Stimulated activated naive CD4-positive, alpha-beta T cell treated with Interleukin-2 at 50 U/mL for 16 hours (primary cell): ENCODE data around the gene SMPD3.

Source experiments
- DNase-seq: peaks from one replicate; lab custom pipeline; 2025; lab: John Stamatoyannopoulos, UW

Gene SMPD3

GRCh38 chr16:68328860-68329390, 119.4 kb downstream of the SMPD3 start:
- DNase-seq = no peak

GRCh38 chr16:68328151-68328859, 120.0 kb downstream of the SMPD3 start:
- peak; percentile 65 for DNase-seq

- no peak for DNase-seq
Measured at GRCh38 chr16:68324780-68325357, 123.4 kb downstream of the SMPD3 start.

- no peak for DNase-seq
Measured at GRCh38 chr16:68324336-68324735, 124.0 kb downstream of the SMPD3 start.

GRCh38 chr16:68319185-68319908, 129.0 kb downstream of the SMPD3 start:
- DNase-seq = peak; percentile 40

GRCh38 chr16:68313116-68313515, 135.2 kb downstream of the SMPD3 start:
- DNase-seq = no peak

GRCh38 chr16:68310774-68311511, 137.4 kb downstream of the SMPD3 start, which contains the start of the genes PRMT7 and SLC7A6OS:
Gene PRMT7 (plus strand): TSS chr16:68311019. CDS start chr16:68315980, 4,961 bp downstream.
Gene SLC7A6OS (minus strand): TSS chr16:68310946. CDS start chr16:68310926, 20 bp downstream.
- peak; percentile 93 for DNase-seq

- no peak for DNase-seq
Measured at GRCh38 chr16:68310437-68310773, 137.9 kb downstream of the SMPD3 start.

GRCh38 chr16:68309799-68310198, 138.5 kb downstream of the SMPD3 start:
- DNase-seq = no peak
